HCT116 (cell line): ENCODE results near the gene TEP1. TPM values are rescaled to one million over a fixed set of nuclear protein-coding genes. Genes with fewer than 3 reads are reported as not detected.

Experiments used
- ATAC-seq: fragments of 200-7000 bp; cut with Tn5 transposase; 2 replicates; pipeline ENCODE4 v1.9.1; 2020; ENCODE audit warnings: mild to moderate bottlenecking, moderate library complexity
- BruUV-seq: library from RNA; stranded (reverse); fragments of 400-500 nt; replicated peaks from 2 replicates; lab custom pipeline; 2021; lab: Mats Ljungman, UMichigan
- CTCF ChIA-PET: fragments of 300-600 bp; sonication (Branson Sonifier 250); formaldehyde crosslinking; loops from one replicate; lab custom pipeline; 2021; ENCODE audit warnings: antibody characterized with exemption; lab: Charles Lee
- POLR2A ChIA-PET: fragments of 300-600, 350-600 bp; sonication (Branson Sonifier 250); formaldehyde crosslinking; loops from one replicate; lab custom pipeline; 2021; ENCODE audit warnings: antibody characterized with exemption; lab: Charles Lee
- RAD21 ChIA-PET, 2 experiments: fragments of 300-600 bp; sonication (Branson Sonifier 250); formaldehyde crosslinking; loops; one replicate each; lab custom pipeline; 2023; ENCODE audit warnings: low total read pairs in 2 of 2; ENCODE audit not compliant: uncharacterized antibody in 2 of 2, unreplicated experiment in 2 of 2, low non-redundant PET in 1 of 2; lab: Charles Lee
- DNase-seq: peaks from one replicate; pipeline ENCODE4 v3.0.0-alpha.2; 2010; ENCODE audit warnings: low read depth, low spot score
- H2AFZ ChIP-seq: fragments of 200-600 bp; shearing (Covaris generic), sonication (generic); 2 replicates; pipeline ENCODE4 v1.6.1; 2017; ENCODE audit warnings: low read depth, mixed run types, mixed read lengths, antibody characterized with exemption, low read length; ENCODE audit not compliant: poor library complexity, severe bottlenecking
- H3K27ac ChIP-seq: 2 replicates; pipeline ENCODE4 v1.5.1; 2012; ENCODE audit warnings: low read depth, low read length
- H3K27me3 ChIP-seq: fragments of 200-600 bp; sonication (generic); 2 replicates; pipeline ENCODE4 v1.6.1; 2016; ENCODE audit warnings: mixed run types, low read length, mixed read lengths; ENCODE audit not compliant: insufficient read depth
- H3K36me3 ChIP-seq, 2 experiments: fragments of 200-500 bp in 1 of 2; fragments of 200-600 bp in 1 of 2; sonication (Bioruptor generic) in 1 of 2; sonication (generic) in 1 of 2; 2 replicates each; pipeline versions ENCODE4 v1.5.1 to v1.6.1; 2014 to 2016; ENCODE audit warnings: low read length in 2 of 2, inconsistent platforms in 1 of 2, mixed read lengths in 1 of 2, mixed run types in 1 of 2; ENCODE audit not compliant: insufficient read depth in 2 of 2, control insufficient read depth in 1 of 2
- H3K4me1 ChIP-seq, 2 experiments: fragments of 200-600 bp in 1 of 2; sonication (generic) in 1 of 2; 2 replicates each; pipeline versions ENCODE4 v1.5.1 to v1.6.1; 2012 to 2017; ENCODE audit warnings: low read length in 2 of 2, inconsistent platforms in 1 of 2, mild to moderate bottlenecking in 1 of 2, mixed read lengths in 1 of 2, mixed run types in 1 of 2, moderate library complexity in 1 of 2; ENCODE audit not compliant: insufficient read depth in 2 of 2, control insufficient read depth in 1 of 2
- H3K4me2 ChIP-seq: fragments of 200-600 bp; sonication (generic); 2 replicates; pipeline ENCODE4 v1.6.1; 2017; ENCODE audit warnings: mixed run types, low read length, mixed read lengths
- H3K4me3 ChIP-seq, 2 experiments: fragments of 200-600 bp in 1 of 2; sonication (generic) in 1 of 2; replicated peaks in 1 of 2; 2 replicates each; pipeline ENCODE4 v1.5.1; 2011 to 2016; ENCODE audit warnings: low read length in 2 of 2, control low read depth in 1 of 2, low read depth in 1 of 2, mild to moderate bottlenecking in 1 of 2, mixed read lengths in 1 of 2, mixed run types in 1 of 2
- H3K79me2 ChIP-seq: fragments of 200-600 bp; sonication (generic); 2 replicates; pipeline ENCODE4 v1.6.1; 2017; ENCODE audit warnings: mild to moderate bottlenecking, mixed run types, low read length, moderate library complexity, mixed read lengths; ENCODE audit not compliant: insufficient read depth
- H3K9ac ChIP-seq: fragments of 200-600 bp; sonication (generic); 2 replicates; pipeline ENCODE4 v1.6.1; 2016; ENCODE audit warnings: low read length, mixed read lengths
- H3K9me2 ChIP-seq: fragments of 200-600 bp; sonication (generic), shearing (Covaris generic); 2 replicates; pipeline ENCODE4 v1.6.1; 2017; ENCODE audit warnings: mixed run types, mild to moderate bottlenecking, moderate library complexity; ENCODE audit not compliant: insufficient read depth
- H3K9me3 ChIP-seq, 2 experiments: fragments of 200-500 bp in 1 of 2; fragments of 200-600 bp in 1 of 2; sonication (Bioruptor generic) in 1 of 2; sonication (generic) in 1 of 2; 2 replicates each; pipeline ENCODE4 v1.6.1; 2014 to 2017; ENCODE audit warnings: low read length in 2 of 2, mixed read lengths in 2 of 2, inconsistent platforms in 1 of 2, low read depth in 1 of 2, mild to moderate bottlenecking in 1 of 2, mixed run types in 1 of 2, moderate library complexity in 1 of 2; ENCODE audit not compliant: control insufficient read depth in 1 of 2, insufficient read depth in 1 of 2
- H4K20me1 ChIP-seq: fragments of 200-600 bp; sonication (generic), shearing (Covaris generic); 2 replicates; pipeline ENCODE4 v1.6.1; 2017; ENCODE audit warnings: mixed run types, mild to moderate bottlenecking, moderate library complexity; ENCODE audit not compliant: insufficient read depth
- CBX3 ChIP-seq: IDR thresholded peaks from 2 replicates; pipeline ENCODE4 v1.6.1; 2012; ENCODE audit warnings: low read depth
- CEBPB ChIP-seq: IDR thresholded peaks from 2 replicates; pipeline ENCODE4 v1.6.1; 2012; ENCODE audit warnings: low read depth
- EGR1 ChIP-seq: IDR thresholded peaks from 2 replicates; pipeline ENCODE4 v1.6.1; 2012; ENCODE audit warnings: low read depth
- ELF1 ChIP-seq: IDR thresholded peaks from 2 replicates; pipeline ENCODE4 v1.6.1; 2012; ENCODE audit warnings: low read depth, borderline replicate concordance
- EZH2 ChIP-seq: fragments of 200-600 bp; sonication (generic); IDR thresholded peaks from 2 replicates; pipeline ENCODE4 v1.6.1; 2017; ENCODE audit warnings: antibody characterized with exemption, mixed run types
- EZH2phosphoT487 ChIP-seq: fragments of 200-600 bp; IDR thresholded peaks from 2 replicates; pipeline ENCODE4 v1.6.1; 2018; ENCODE audit warnings: antibody characterized with exemption, borderline replicate concordance
- POLR2A ChIP-seq: IDR thresholded peaks from 2 replicates; pipeline ENCODE4 v1.7.0; 2011; ENCODE audit warnings: borderline replicate concordance; ENCODE audit not compliant: insufficient read depth, insufficient read length; ENCODE audit errors: extremely low read depth
- SIN3A ChIP-seq: IDR thresholded peaks from 2 replicates; pipeline ENCODE4 v1.6.1; 2012; ENCODE audit warnings: low read depth
- SP1 ChIP-seq: IDR thresholded peaks from 2 replicates; pipeline ENCODE4 v1.6.1; 2012; ENCODE audit warnings: low read depth
- SRF ChIP-seq: IDR thresholded peaks from 2 replicates; pipeline ENCODE4 v1.6.1; 2012; ENCODE audit warnings: low read depth
- YY1 ChIP-seq: IDR thresholded peaks from 2 replicates; pipeline ENCODE4 v1.6.1; 2011; ENCODE audit warnings: low read length, low read depth, moderate library complexity, mild to moderate bottlenecking; ENCODE audit not compliant: insufficient replicate concordance; ENCODE audit errors: extremely low read depth
- ZFX ChIP-seq: fragments of 450-650 bp; IDR thresholded peaks from 2 replicates; pipeline ENCODE4 v1.6.1; 2017
- ZNF274 ChIP-seq: fragments of 200-500 bp; sonication (Bioruptor generic); IDR thresholded peaks from 2 replicates; pipeline ENCODE4 v1.6.1; 2014; ENCODE audit warnings: mild to moderate bottlenecking, low read depth, low read length, inconsistent platforms
- intact Hi-C: fragments of 100-400 bp; cut with micrococcal nuclease; formaldehyde crosslinking; loops from 2 replicates; pipeline ENCODE4 v1.10.0; 2022
- total RNA-seq: library from RNA; stranded (reverse); gene quantifications from one replicate; pipeline ENCODE4 v1.2.1, GENCODE V29; 2021; ENCODE audit not compliant: unreplicated experiment
- TF ChIP-seq, protein P1 (sequence below): IDR thresholded peaks from 2 replicates; pipeline ENCODE4 v1.6.1; 2012
- TF ChIP-seq, protein P2 (sequence below), 3 experiments: fragments of 200-600 bp in 1 of 3; sonication (generic) in 1 of 3; IDR thresholded peaks in 2 of 3; conservative IDR thresholded peaks in 1 of 3; 2 replicates each; pipeline ENCODE4 v1.5.1; 2012 to 2017; ENCODE audit warnings: low read depth in 2 of 3, low read length in 2 of 3, antibody characterized with exemption in 1 of 3, borderline replicate concordance in 1 of 3, control low read depth in 1 of 3, mild to moderate bottlenecking in 1 of 3, mixed read lengths in 1 of 3, mixed run types in 1 of 3, moderate library complexity in 1 of 3; ENCODE audit not compliant: insufficient read depth in 1 of 3

Gene TEP1
- total RNA-seq, 1 experiment from 2014 or later: 22.4 TPM

GRCh38 chr14:20440882-20441281 lies 27.6 kb upstream of the TEP1 start:
- BruUV-seq: no TSS peak
- H3K4me3 ChIP-seq: no peak overlapping the region
- ChIA-PET RAD21 (no interaction called here), POLR2A (no interaction called here), CTCF (no interaction called here)
- TF ChIP-seq EZH2phosphoT487: no peak
- no peak for TF ChIP-seq SIN3A
- TF ChIP-seq EZH2: no peak
- no peak for TF ChIP-seq EGR1
- no peak for TF ChIP-seq ZFX
- no peak for TF ChIP-seq SRF
- TF ChIP-seq, protein P1, sequence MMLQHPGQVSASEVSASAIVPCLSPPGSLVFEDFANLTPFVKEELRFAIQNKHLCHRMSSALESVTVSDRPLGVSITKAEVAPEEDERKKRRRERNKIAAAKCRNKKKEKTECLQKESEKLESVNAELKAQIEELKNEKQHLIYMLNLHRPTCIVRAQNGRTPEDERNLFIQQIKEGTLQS: no peak
- TF ChIP-seq CBX3: no peak
- no peak for TF ChIP-seq CEBPB
- TF ChIP-seq YY1: no peak
- ATAC-seq (no peak), DNase-seq (no peak)
- peaks cover 0 to 6% of the 10 kb centered on the region in 2 experiments; a peak in 1 of 4 replicates for H3K36me3 ChIP-seq
- no peak overlapping the region for H3K4me2 ChIP-seq
- H3K79me2 ChIP-seq: no peaks in the 10 kb centered on the region
- H3K9me3 ChIP-seq: no peaks in the 10 kb centered on the region
- H3K4me1 ChIP-seq: peaks cover 1 to 6% of the 10 kb centered on the region in 2 experiments; a peak in 2 of 4 replicates
- H3K27me3 ChIP-seq: no peaks in the 10 kb centered on the region
- intact Hi-C loops: no loop called here
- no peak overlapping the region for H3K27ac ChIP-seq
- H4K20me1 ChIP-seq: no peaks in the 10 kb centered on the region
- no peak overlapping the region for H2AFZ ChIP-seq
- H3K9ac ChIP-seq: no peak overlapping the region
- no peaks in the 10 kb centered on the region for H3K9me2 ChIP-seq

- Histone ChIP-seq H3K27ac (no peak overlapping the region), H3K9ac (no peak overlapping the region), H3K9me2 (no peaks in the 10 kb centered on the region), H4K20me1 (no peaks in the 10 kb centered on the region), H2AFZ (no peak overlapping the region), H3K36me3 (0 out of 4 replicates have a peak, but pooled peaks cover 0 to 2% of the 10 kb centered on the region in 2 experiments), H3K4me1 (peaks cover 2 to 7% of the 10 kb centered on the region in 2 experiments; a peak in 2 of 4 replicates), H3K27me3 (no peaks in the 10 kb centered on the region), H3K9me3 (no peaks in the 10 kb centered on the region)
- CTCF ChIA-PET: no interaction called here
- POLR2A ChIA-PET: no interaction called here
- RAD21 ChIA-PET: no interaction called here
- TF ChIP-seq, protein P2, sequence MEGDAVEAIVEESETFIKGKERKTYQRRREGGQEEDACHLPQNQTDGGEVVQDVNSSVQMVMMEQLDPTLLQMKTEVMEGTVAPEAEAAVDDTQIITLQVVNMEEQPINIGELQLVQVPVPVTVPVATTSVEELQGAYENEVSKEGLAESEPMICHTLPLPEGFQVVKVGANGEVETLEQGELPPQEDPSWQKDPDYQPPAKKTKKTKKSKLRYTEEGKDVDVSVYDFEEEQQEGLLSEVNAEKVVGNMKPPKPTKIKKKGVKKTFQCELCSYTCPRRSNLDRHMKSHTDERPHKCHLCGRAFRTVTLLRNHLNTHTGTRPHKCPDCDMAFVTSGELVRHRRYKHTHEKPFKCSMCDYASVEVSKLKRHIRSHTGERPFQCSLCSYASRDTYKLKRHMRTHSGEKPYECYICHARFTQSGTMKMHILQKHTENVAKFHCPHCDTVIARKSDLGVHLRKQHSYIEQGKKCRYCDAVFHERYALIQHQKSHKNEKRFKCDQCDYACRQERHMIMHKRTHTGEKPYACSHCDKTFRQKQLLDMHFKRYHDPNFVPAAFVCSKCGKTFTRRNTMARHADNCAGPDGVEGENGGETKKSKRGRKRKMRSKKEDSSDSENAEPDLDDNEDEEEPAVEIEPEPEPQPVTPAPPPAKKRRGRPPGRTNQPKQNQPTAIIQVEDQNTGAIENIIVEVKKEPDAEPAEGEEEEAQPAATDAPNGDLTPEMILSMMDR (IDR thresholded peaks at IDR 0.05 in 2 of 3, conservative IDR thresholded peaks at IDR 0.05 in 1 of 3; ENCODE audit: borderline replicate concordance in 1 of 3, insufficient read depth in 1 of 3, low read depth in 2 of 3, low read length in 2 of 3): no peak
- TF ChIP-seq ZNF274: no peak
- TF ChIP-seq SIN3A: no peak
- no peak for TF ChIP-seq EGR1
- no peak for TF ChIP-seq POLR2A
- no peak for TF ChIP-seq ELF1
- no peak for TF ChIP-seq CBX3
- TF ChIP-seq SRF: no peak
- no peak for TF ChIP-seq CEBPB
- TF ChIP-seq EZH2phosphoT487: no peak
- TF ChIP-seq SP1: no peak
- TF ChIP-seq, all 23 proteins: peak for 0
- Histone ChIP-seq H3K4me2 (no peak overlapping the region), H3K4me3 (no peak overlapping the region), H3K79me2 (no peaks in the 10 kb centered on the region)
- DNase-seq: no peak
- intact Hi-C loops: no loop called here
- no peak for ATAC-seq
- BruUV-seq: no TSS peak
Measured at GRCh38 chr14:20440465-20440864, 27.2 kb upstream of the TEP1 start.
